Measurements from ENCODE around the gene MRPS30. TPM values are rescaled to one million over a fixed set of nuclear protein-coding genes. Genes with fewer than 3 reads are reported as not detected.

MRPS30 gene
- total and polyA plus RNA-seq, 2 of the 13 experiments (the other 11 are each of a cell fraction or from before 2014, with no cell fraction given), result 36.4 to 67.6 TPM

DNA sequence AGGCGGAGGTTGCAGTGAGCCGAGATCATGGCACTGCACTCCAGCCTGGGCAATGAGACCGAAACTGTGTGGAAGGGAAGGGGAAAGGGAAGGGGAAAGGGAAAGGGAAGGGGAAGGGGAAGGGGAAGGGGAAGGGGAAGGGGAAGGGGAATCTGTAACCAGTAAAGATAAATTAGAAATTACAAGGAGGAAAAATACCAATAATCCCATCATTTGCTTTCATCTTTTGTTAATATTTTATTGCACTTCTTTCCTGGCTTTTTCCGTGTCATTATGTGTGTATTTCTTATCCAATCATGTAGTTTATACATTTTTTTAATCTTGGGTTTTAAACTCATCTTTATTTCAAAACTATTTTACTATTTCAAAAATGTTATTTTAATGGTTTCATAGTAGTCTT lies 29.6 kb upstream of the MRPS30 start:
- CTCF ChIA-PET (ENCODE audit: low intra/inter-chr PET ratio, low total read pairs), result no interaction called here
- Histone ChIP-seq H3K36me3 (replicated peaks in 1 of 2; ENCODE audit: control insufficient read depth in 1 of 2, insufficient read depth in 2 of 2, low read length in 2 of 2) (no peaks in the 10 kb centered on the region), H3K4me2 (ENCODE audit: low read depth, low read length) (no peak overlapping the region), H3K9ac (ENCODE audit: insufficient read depth, low read depth, low read length) (no peak overlapping the region), H3K4me3 (replicated peaks in 1 of 3; ENCODE audit: insufficient read depth in 1 of 3, low read depth in 2 of 3, low read length in 3 of 3) (no peak overlapping the region), H3K27ac (ENCODE audit: extremely low read length, insufficient read depth, low read length) (no peak overlapping the region), H3K9me3 (ENCODE audit: low read length) (no peaks in the 10 kb centered on the region), H2AFZ (ENCODE audit: low read length) (no peak overlapping the region), H3K4me1 (ENCODE audit: insufficient read depth, low read length) (no peaks in the 10 kb centered on the region), H3K79me2 (ENCODE audit: insufficient read depth, low read length) (no peaks in the 10 kb centered on the region), H4K20me1 (ENCODE audit: insufficient read depth, low read length) (no peaks in the 10 kb centered on the region), H3K27me3 (ENCODE audit: control insufficient read depth in 1 of 2, insufficient read depth in 2 of 2, low read length in 2 of 2) (no peaks in the 10 kb centered on the region; a peak in 1 of 5 replicates)
- no peak for TF ChIP-seq ZNF761 (CRISPR knock-in tag; conservative IDR thresholded peaks at IDR 0.05)
- no peak for TF ChIP-seq ISL2 (CRISPR knock-in tag; IDR thresholded peaks at IDR 0.05)
- TF ChIP-seq ZSCAN12 (CRISPR knock-in tag; IDR thresholded peaks at IDR 0.05), result no peak
- peak; percentile 98 for TF ChIP-seq HNRNPK (IDR thresholded peaks at IDR 0.05; ENCODE audit: low read depth, low read length, poor library complexity, severe bottlenecking)
- 0 out of 2 replicates have a peak, but pooled peaks have one; percentile 78 for TF ChIP-seq PCBP1 (IDR thresholded peaks at IDR 0.05; ENCODE audit: borderline replicate concordance, low read depth, low read length)
- no peak for ATAC-seq
- intact Hi-C loops (cut with micrococcal nuclease; ENCODE audit: unreplicated experiment), result no loop called here
- no peak for FAIRE-seq
- POLR2A ChIA-PET, result no interaction called here
- BruUV-seq (replicated peaks), result no TSS peak
- in situ Hi-C loops (cut with HindIII; ENCODE audit: extremely low pct_ligation_motif_present, low pct_unique_long_range_greater_than_20kb), result loop anchor here (25.0 kb wide), 1 partner anchor 1142 kb away; no protein-coding TSS in a partner anchor
- DNase-seq (ENCODE audit: low spot score), result no peak
- WGBS (ENCODE audit: low lambda C conversion rate), result 44% methylated on average over 4 of the region's 4 CpGs

DNA sequence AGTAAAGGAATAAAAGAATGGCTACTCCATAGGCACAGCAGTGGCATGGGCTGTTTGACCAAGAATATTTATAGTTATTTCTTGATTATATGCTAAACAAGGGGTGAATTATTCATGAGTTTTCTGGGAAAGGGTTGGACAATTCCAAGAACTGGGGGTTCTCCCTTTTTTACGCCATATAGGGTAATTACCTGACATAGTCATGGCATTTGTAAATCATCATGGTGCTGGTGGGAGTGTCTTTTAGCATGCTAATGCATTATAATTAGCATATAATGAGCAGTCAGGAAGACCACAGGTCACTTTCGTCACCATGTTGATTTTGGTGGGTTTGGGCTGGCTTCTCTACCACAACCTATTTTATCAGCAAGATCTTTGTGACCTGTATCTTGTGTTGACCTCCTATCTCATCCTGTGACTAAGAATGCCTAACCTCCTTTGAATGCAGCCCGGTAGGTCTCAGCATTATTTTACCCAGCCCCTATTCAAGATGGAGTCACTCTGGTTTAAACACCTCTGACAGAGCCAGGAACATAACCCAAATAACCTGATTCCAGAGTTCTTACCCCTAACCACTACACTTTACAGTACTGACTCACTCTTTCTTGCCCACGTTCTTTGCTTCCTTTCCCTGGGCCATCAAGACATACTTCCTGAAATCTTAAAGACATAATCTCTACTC lies 25.0 kb upstream of the MRPS30 start:
- FAIRE-seq, result no peak
- H3K27me3 ChIP-seq (ENCODE audit: control insufficient read depth in 1 of 2, insufficient read depth in 2 of 2, low read length in 2 of 2), result no peaks in the 10 kb centered on the region
- BruUV-seq (replicated peaks), result no TSS peak

More for the DNA sequence above, 25.0 kb upstream of the MRPS30 start:
- H3K4me3 ChIP-seq (replicated peaks in 1 of 3; ENCODE audit: insufficient read depth in 1 of 3, low read depth in 2 of 3, low read length in 3 of 3), result no peak overlapping the region
- no peak for TF ChIP-seq ZSCAN30 (CRISPR knock-in tag; IDR thresholded peaks at IDR 0.05)
- TF ChIP-seq HNF4G (IDR thresholded peaks at IDR 0.05; ENCODE audit: borderline replicate concordance, low read depth, low read length), result no peak
- no peak for TF ChIP-seq HNF4G (CRISPR knock-in tag; IDR thresholded peaks at IDR 0.05; ENCODE audit: borderline replicate concordance, low read depth)
- no peak for TF ChIP-seq BCL6 (CRISPR knock-in tag; IDR thresholded peaks at IDR 0.05)
- no peak for TF ChIP-seq STAG1 (CRISPR knock-in tag; IDR thresholded peaks at IDR 0.05)
- no peak overlapping the region for H3K4me2 ChIP-seq (ENCODE audit: low read depth, low read length)
- H3K27ac ChIP-seq (ENCODE audit: extremely low read length, insufficient read depth, low read length), result no peak overlapping the region
- H3K4me1 ChIP-seq (ENCODE audit: insufficient read depth, low read length), result no peaks in the 10 kb centered on the region
- H4K20me1 ChIP-seq (ENCODE audit: insufficient read depth, low read length), result no peaks in the 10 kb centered on the region
- H3K9ac ChIP-seq (ENCODE audit: insufficient read depth, low read depth, low read length), result no peak overlapping the region
- in situ Hi-C loops (cut with HindIII; ENCODE audit: extremely low pct_ligation_motif_present, low pct_unique_long_range_greater_than_20kb) (loop anchor here (25.0 kb wide), 1 partner anchor 1146 kb away; no protein-coding TSS in a partner anchor), intact Hi-C loops (cut with micrococcal nuclease; ENCODE audit: unreplicated experiment) (no loop called here)
- no peaks in the 10 kb centered on the region for H3K79me2 ChIP-seq (ENCODE audit: insufficient read depth, low read length)
- CTCF ChIA-PET (ENCODE audit: low intra/inter-chr PET ratio, low total read pairs), result no interaction called here
- WGBS (ENCODE audit: low lambda C conversion rate), result 27% methylated on average over 4 of the region's 4 CpGs
- POLR2A ChIA-PET, result no interaction called here
- H2AFZ ChIP-seq (ENCODE audit: low read length), result no peak overlapping the region
- ATAC-seq, result no peak
- peaks cover 10% of the 10 kb centered on the region for H3K9me3 ChIP-seq (ENCODE audit: low read length)
- H3K36me3 ChIP-seq (replicated peaks in 1 of 2; ENCODE audit: control insufficient read depth in 1 of 2, insufficient read depth in 2 of 2, low read length in 2 of 2), result no peaks in the 10 kb centered on the region
- no peak for DNase-seq (ENCODE audit: low spot score)

Data from HepG2 (cell line).